H1 (cell line): ENCODE measurements around the gene DCAF15. TPM values are rescaled to one million over a fixed set of nuclear protein-coding genes. Genes with fewer than 3 reads are reported as not detected.

Source experiments
- BACH1 ChIP-seq: IDR thresholded peaks from 2 replicates; pipeline ENCODE4 v1.6.1; 2012; ENCODE audit warnings: low read length, improper control_type of control experiment
- CEBPB ChIP-seq: IDR thresholded peaks from 2 replicates; pipeline ENCODE4 v1.6.1; 2012; ENCODE audit warnings: low read depth, low read length
- CHD7 ChIP-seq: fragments of 300-600 bp; sonication (generic); IDR thresholded peaks from 2 replicates; pipeline ENCODE4 v1.7.1; 2012; ENCODE audit warnings: low read length, moderate library complexity, mild to moderate bottlenecking, inconsistent platforms; ENCODE audit not compliant: insufficient replicate concordance
- CREB1 ChIP-seq: IDR thresholded peaks from 2 replicates; pipeline ENCODE4 v1.6.1; 2012; ENCODE audit warnings: inconsistent platforms
- JUN ChIP-seq: IDR thresholded peaks from 2 replicates; pipeline ENCODE4 v1.6.1; 2011; ENCODE audit warnings: low read depth, mild to moderate bottlenecking, improper control_type of control experiment, low read length
- NANOG ChIP-seq: IDR thresholded peaks from 2 replicates; pipeline ENCODE4 v1.6.1; 2011; ENCODE audit warnings: low read length, low read depth, mild to moderate bottlenecking, inconsistent platforms; ENCODE audit not compliant: insufficient read depth, poor library complexity, severe bottlenecking
- NRF1 ChIP-seq: IDR thresholded peaks from 2 replicates; pipeline ENCODE4 v1.6.1; 2011; ENCODE audit warnings: mild to moderate bottlenecking, low read depth, low read length, improper control_type of control experiment
- RXRA ChIP-seq: IDR thresholded peaks from 2 replicates; pipeline ENCODE4 v1.6.1; 2011; ENCODE audit warnings: low read depth, mild to moderate bottlenecking, low read length, moderate library complexity; ENCODE audit not compliant: insufficient read depth
- SAP30 ChIP-seq: fragments of 300-600 bp; sonication (generic); IDR thresholded peaks from 2 replicates; pipeline ENCODE4 v1.7.1; 2012; ENCODE audit warnings: low read length, moderate library complexity, mild to moderate bottlenecking, inconsistent platforms; ENCODE audit not compliant: insufficient read depth, insufficient replicate concordance
- SIRT6 ChIP-seq: IDR thresholded peaks from one replicate; pipeline ENCODE4 v1.7.1; 2012; ENCODE audit warnings: low read length, inconsistent platforms
- polyA plus RNA-seq, 7 experiments: library from polyadenylated mRNA; depleted of rRNA in 3 of 7; stranded (reverse) in 5 of 7; unstranded in 2 of 7; fragments of >200 nt in 5 of 7; fragments of 200-250 nt in 2 of 7; gene quantifications; 1 replicate in 5 of 7; 2 replicates in 1 of 7; 4 replicates in 1 of 7; pipeline versions ENCODE4 v1.2.1 to v1.2.3, GENCODE V29; 2011 to 2013; ENCODE audit warnings: missing spikeins in 2 of 7, mixed read lengths in 2 of 7
- total RNA-seq: library from RNA; stranded (reverse); fragmentation: NEBNext Ultra II Directional; extraction: Animal tissue kit (Norgen Biotek cat#: 25700); gene quantifications from 2 replicates; pipeline ENCODE4 v1.2.1, GENCODE V29; 2021

DCAF15 gene
- total and polyA plus RNA-seq, 2 of the 8 experiments (the other 6 are each of a cell fraction or from before 2014, with no cell fraction given), result 68.7 to 80.8 TPM

- TF ChIP-seq CHD7, result no peak
- TF ChIP-seq RXRA, result no peak
- TF ChIP-seq CEBPB, result no peak
- peak; percentile 93 for TF ChIP-seq CREB1
- no peak for TF ChIP-seq JUN
- no peak for TF ChIP-seq SAP30
- no peak for TF ChIP-seq SIRT6
- TF ChIP-seq NRF1, result peak; percentile 87
- peak; percentile 81 for TF ChIP-seq BACH1
- no peak for TF ChIP-seq NANOG
Measured at GRCh38 chr19:13905634-13906520, 46.4 kb upstream of the DCAF15 start, which contains the start of the genes BRME1 and CC2D1A (continued).
